Measurements from ENCODE around the gene CENPI. TPM values are rescaled to one million over a fixed set of nuclear protein-coding genes. Genes with fewer than 3 reads are reported as not detected.

CENPI gene
- total RNA-seq, 4 donors from 2014 or later: 2.5 to 5.8 (median 3.1) TPM

DNA sequence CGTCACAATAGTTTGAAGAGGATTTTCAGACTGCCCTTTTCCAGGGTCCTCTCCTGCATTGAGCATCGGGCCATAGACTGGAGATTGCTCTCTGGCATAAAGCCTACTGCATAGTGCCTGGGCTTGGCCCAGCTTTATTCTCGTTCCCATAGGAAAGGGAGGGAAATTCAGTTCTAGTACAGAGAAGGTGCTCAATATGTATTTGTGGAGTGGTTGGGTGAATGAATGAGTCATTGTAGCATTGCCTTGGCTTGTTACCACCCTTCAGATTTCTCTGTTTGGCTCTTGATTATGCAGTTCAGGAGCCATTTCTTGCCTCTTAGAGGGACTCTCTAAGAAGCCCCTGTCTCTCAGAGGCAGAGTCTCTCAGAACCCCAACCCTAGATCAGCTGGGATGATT lies 16.8 kb upstream of the CENPI start:
- Histone ChIP-seq H3K9me3 (no peaks in the 10 kb centered on the region), H3K27ac (no peak overlapping the region), H3K4me3 (no peak overlapping the region), H3K36me3 (no peaks in the 10 kb centered on the region), H3K4me1 (no peaks in the 10 kb centered on the region), H3K27me3 (no peaks in the 10 kb centered on the region)
- no peak for DNase-seq
- TF ChIP-seq, protein P1, sequence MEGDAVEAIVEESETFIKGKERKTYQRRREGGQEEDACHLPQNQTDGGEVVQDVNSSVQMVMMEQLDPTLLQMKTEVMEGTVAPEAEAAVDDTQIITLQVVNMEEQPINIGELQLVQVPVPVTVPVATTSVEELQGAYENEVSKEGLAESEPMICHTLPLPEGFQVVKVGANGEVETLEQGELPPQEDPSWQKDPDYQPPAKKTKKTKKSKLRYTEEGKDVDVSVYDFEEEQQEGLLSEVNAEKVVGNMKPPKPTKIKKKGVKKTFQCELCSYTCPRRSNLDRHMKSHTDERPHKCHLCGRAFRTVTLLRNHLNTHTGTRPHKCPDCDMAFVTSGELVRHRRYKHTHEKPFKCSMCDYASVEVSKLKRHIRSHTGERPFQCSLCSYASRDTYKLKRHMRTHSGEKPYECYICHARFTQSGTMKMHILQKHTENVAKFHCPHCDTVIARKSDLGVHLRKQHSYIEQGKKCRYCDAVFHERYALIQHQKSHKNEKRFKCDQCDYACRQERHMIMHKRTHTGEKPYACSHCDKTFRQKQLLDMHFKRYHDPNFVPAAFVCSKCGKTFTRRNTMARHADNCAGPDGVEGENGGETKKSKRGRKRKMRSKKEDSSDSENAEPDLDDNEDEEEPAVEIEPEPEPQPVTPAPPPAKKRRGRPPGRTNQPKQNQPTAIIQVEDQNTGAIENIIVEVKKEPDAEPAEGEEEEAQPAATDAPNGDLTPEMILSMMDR (IDR thresholded peaks at IDR 0.05): no peak
- no peak for TF ChIP-seq POLR2A (IDR thresholded peaks at IDR 0.05)

DNA sequence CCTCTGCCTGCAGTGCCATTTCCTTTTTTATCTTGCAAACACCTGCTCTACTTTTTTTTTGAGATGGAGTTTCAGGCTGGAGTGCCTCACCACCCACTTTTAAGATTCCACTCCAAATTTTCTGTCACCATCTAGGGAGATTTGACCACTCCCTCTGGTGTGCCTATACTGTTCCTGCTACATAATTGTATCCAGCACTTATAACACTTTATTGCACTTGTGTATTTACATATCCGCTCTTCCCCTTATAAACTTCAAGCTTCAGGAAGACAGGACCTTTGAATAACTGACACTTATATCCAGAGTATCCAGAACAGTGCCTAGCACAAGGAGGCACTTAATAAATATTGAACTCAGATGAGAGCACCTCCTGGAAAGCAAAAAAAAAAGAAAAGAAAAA lies 6.2 kb upstream of the CENPI start:
- Histone ChIP-seq H3K4me3 (no peak overlapping the region), H3K27ac (no peak overlapping the region), H3K27me3 (no peaks in the 10 kb centered on the region), H3K9me3 (no peaks in the 10 kb centered on the region), H3K4me1 (no peaks in the 10 kb centered on the region), H3K36me3 (no peaks in the 10 kb centered on the region)
- no peak for DNase-seq
- TF ChIP-seq, protein P1 (IDR thresholded peaks at IDR 0.05): no peak
- TF ChIP-seq POLR2A (IDR thresholded peaks at IDR 0.05): no peak

DNA sequence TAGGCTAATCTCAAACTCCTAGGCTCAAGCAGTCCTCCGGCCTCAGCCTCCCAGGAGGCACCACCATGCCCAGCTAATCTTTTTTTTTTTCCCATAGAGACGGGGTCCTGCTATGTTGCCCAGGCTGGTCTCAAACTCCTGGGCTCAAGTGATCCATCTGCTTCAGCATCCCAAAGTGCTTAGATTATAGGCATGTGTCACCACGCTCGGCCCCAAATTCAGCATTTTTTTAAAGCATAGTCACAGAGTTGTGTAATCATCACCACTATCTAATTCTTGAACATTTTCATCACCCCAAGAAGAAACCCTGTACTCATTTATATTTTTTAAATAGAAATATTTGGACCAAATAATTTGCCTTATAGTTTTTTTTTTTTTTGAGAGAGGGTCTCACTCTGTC lies 10.3 kb downstream of the CENPI start:
- Histone ChIP-seq H3K36me3 (no peaks in the 10 kb centered on the region), H3K4me1 (no peaks in the 10 kb centered on the region), H3K27me3 (no peaks in the 10 kb centered on the region), H3K4me3 (no peak overlapping the region), H3K9me3 (no peaks in the 10 kb centered on the region), H3K27ac (no peak overlapping the region)
- TF ChIP-seq, protein P1 (IDR thresholded peaks at IDR 0.05): no peak
- TF ChIP-seq POLR2A (IDR thresholded peaks at IDR 0.05): no peak
- DNase-seq: no peak

DNA sequence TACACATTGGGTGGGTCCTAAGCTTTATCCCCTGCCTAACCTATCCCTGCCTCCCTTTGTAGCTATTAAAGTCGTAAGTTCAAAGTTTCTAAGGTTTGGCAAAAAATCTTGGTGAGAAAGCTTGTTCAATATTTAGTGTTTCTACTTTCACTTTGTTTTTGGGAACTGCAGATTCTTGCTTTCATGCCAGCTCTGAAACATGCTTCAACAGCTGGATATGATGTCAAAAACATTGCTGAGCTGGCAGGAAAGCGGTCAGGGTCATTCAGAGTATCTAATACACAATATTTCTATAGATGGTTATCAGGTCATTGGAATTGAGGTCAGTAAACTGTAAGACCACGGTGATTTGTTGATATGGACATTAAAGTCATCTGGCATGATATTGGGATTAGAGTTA lies 19.7 kb downstream of the CENPI start:
- Histone ChIP-seq H3K27ac (no peak overlapping the region), H3K9me3 (no peaks in the 10 kb centered on the region), H3K36me3 (no peaks in the 10 kb centered on the region), H3K27me3 (no peaks in the 10 kb centered on the region), H3K4me1 (no peaks in the 10 kb centered on the region), H3K4me3 (no peak overlapping the region)
- DNase-seq: no peak
- TF ChIP-seq POLR2A (IDR thresholded peaks at IDR 0.05): no peak
- TF ChIP-seq, protein P1 (IDR thresholded peaks at IDR 0.05): no peak

DNA sequence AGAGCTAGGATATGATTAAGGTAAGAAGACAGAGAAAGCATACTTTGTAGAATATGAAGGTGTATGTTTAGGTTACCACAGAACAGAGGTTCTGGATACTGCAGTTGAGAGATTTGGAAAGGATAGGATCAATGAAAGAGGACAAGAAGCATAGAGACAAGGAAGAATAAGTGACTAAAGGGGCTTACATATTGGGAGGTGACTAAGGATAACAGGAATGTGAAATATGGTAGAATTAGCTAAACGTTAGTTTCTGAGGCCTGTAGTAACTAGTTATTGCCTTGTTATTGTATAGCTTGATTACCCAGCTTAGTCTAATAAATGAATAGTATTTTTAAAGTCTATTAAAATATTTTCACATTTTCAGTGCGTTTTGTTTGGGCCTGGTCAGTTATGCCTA lies 38.2 kb downstream of the CENPI start:
- no peak overlapping the region for H3K27ac ChIP-seq
- H3K9me3 ChIP-seq: no peaks in the 10 kb centered on the region
- H3K27me3 ChIP-seq: no peaks in the 10 kb centered on the region
- no peak for TF ChIP-seq POLR2A (IDR thresholded peaks at IDR 0.05)
- TF ChIP-seq, protein P1 (IDR thresholded peaks at IDR 0.05): no peak
- H3K4me3 ChIP-seq: no peak overlapping the region
- no peaks in the 10 kb centered on the region for H3K4me1 ChIP-seq
- H3K36me3 ChIP-seq: no peaks in the 10 kb centered on the region
- no peak for DNase-seq

Other genes starting within 250 kb of the CENPI start
- gene NOX1, start 223.8 kb upstream of the CENPI start, total RNA-seq: 1 to 10 TPM in 2 of 4 donors, under 1 TPM in 1, not detected in 1; 0.88 to 2.7 (median 1.9) TPM
- 10 to 100 TPM in 3 of 4 donors, 1 to 10 TPM in 1; 5.0 to 63.7 (median 23.1) TPM for gene XKRX, start 169.3 kb upstream of the CENPI start, total RNA-seq
- gene ARL13A, start 128.5 kb upstream of the CENPI start, total RNA-seq: not detected
- 10 to 100 TPM; 19.0 to 31.0 (median 27.4) TPM for gene TRMT2B, start 46.1 kb upstream of the CENPI start, total RNA-seq
- gene TMEM35A, start 19.3 kb upstream of the CENPI start, total RNA-seq: 1 to 10 TPM in 1 of 4 donors, under 1 TPM in 1, not detected in 2; 0.67 to 2.1 TPM
- gene DRP2, start 121.6 kb downstream of the CENPI start, total RNA-seq: 1 to 10 TPM in 1 of 4 donors, under 1 TPM in 1, not detected in 2; 0.19 to 2.5 TPM
- gene TAF7L, start 193.1 kb downstream of the CENPI start, total RNA-seq: not detected

Data from Peyer's patch (tissue), 4 donors.